Measurements from ENCODE around the gene PPP5C.

DNA sequence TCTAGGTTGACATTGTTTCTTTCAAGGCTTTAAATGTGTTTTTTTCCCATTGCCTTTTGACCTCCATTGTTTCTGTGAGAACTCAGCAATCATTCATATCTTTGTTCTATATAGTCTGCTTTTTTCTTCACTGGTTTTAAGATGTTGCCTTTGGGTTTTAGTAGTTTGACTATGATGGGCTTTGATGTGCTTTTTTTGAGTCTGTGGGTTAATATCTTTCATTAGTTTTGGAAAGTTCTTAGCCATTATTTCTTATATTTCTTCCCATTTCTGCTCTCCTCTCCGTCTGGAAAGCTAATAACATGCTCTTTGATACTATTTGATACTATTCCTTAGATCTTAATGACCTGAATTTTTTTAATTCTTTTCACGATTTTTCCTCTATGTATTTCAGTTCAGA, 33.8 kb downstream of the PPP5C start:
- TF ChIP-seq, protein P1, sequence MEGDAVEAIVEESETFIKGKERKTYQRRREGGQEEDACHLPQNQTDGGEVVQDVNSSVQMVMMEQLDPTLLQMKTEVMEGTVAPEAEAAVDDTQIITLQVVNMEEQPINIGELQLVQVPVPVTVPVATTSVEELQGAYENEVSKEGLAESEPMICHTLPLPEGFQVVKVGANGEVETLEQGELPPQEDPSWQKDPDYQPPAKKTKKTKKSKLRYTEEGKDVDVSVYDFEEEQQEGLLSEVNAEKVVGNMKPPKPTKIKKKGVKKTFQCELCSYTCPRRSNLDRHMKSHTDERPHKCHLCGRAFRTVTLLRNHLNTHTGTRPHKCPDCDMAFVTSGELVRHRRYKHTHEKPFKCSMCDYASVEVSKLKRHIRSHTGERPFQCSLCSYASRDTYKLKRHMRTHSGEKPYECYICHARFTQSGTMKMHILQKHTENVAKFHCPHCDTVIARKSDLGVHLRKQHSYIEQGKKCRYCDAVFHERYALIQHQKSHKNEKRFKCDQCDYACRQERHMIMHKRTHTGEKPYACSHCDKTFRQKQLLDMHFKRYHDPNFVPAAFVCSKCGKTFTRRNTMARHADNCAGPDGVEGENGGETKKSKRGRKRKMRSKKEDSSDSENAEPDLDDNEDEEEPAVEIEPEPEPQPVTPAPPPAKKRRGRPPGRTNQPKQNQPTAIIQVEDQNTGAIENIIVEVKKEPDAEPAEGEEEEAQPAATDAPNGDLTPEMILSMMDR (IDR thresholded peaks at IDR 0.05; ENCODE audit: borderline replicate concordance, extremely low read depth, low read length, poor library complexity, severe bottlenecking): no peak
- TF ChIP-seq EZH2 (IDR thresholded peaks at IDR 0.05; ENCODE audit: borderline replicate concordance, low read depth, low read length, severe bottlenecking): no peak
